Cardiac muscle cell (in vitro differentiated cells and primary cell): ENCODE measurements around the gene GALNT2. TPM values are rescaled to one million over a fixed set of nuclear protein-coding genes. Genes with fewer than 3 reads are reported as not detected.

ENCODE experiments used
- DNase-seq, 2 donors: peaks; one replicate each; pipeline versions ENCODE4 v3.0.0 to v3.0.0-alpha.2; 2010 to 2017; ENCODE audit warnings: low read depth in 1 of 2, low spot score in 1 of 2
- H3K27ac ChIP-seq: fragments of 200-600 bp; sonication (generic); 2 replicates; pipeline ENCODE4 v1.5.1; 2016
- H3K27me3 ChIP-seq: fragments of 200-600 bp; sonication (generic); 2 replicates; pipeline ENCODE4 v1.6.0; 2016; ENCODE audit warnings: control low read depth
- H3K36me3 ChIP-seq: fragments of 200-600 bp; sonication (generic); 2 replicates; pipeline ENCODE4 v1.5.1; 2016; ENCODE audit warnings: control low read depth
- H3K4me1 ChIP-seq: fragments of 200-600 bp; sonication (generic); 2 replicates; pipeline ENCODE4 v1.8.1; 2017; ENCODE audit warnings: low read depth, mild to moderate bottlenecking, mixed run types
- H3K4me3 ChIP-seq: fragments of 200-600 bp; sonication (generic); 2 replicates; pipeline ENCODE4 v1.5.1; 2016; ENCODE audit warnings: mild to moderate bottlenecking
- H3K9me3 ChIP-seq: fragments of 200-600 bp; sonication (generic); 2 replicates; pipeline ENCODE4 v1.5.1; 2017; ENCODE audit warnings: low read depth, mild to moderate bottlenecking, control low read depth
- polyA plus RNA-seq: library from polyadenylated mRNA; unstranded; fragments of >200 nt; fragmentation: Nextera tagmentation; extraction: Ambion mirVana; gene quantifications from 2 replicates; pipeline ENCODE4 v1.2.1, GENCODE V29; 2016
- total RNA-seq: library from RNA; depleted of rRNA; stranded (reverse); fragments of >200 nt; gene quantifications from 2 replicates; pipeline ENCODE4 v1.2.3, GENCODE V29; 2016
- TF ChIP-seq, protein P1 (sequence below): IDR thresholded peaks from 2 replicates; pipeline ENCODE4 v1.5.1; 2012; ENCODE audit warnings: low read depth, mild to moderate bottlenecking, low read length

GALNT2 gene
- total and polyA plus RNA-seq, 2 experiments from 2014 or later = 71.4 to 92.1 TPM

DNA sequence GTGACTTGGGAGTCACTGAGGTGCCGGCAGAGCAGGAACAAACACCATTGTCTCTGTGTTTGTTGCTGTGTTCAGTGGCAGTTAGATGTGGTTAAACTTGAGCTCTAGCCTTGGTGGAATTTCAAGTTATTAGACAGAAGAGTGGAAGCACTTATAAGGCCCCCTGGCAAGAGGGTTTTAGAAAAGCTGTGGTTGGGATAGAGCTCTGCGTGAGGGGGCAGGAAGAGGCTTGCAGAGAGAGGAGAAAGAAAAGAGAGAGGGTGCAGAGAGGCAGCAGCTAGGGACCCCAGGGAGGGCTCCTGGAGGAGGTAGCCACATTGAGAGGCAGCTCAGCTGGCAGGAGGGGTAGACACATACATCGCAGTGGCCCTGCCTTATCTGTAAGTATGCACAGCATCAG is 128.2 kb downstream of the GALNT2 start:
- H3K27me3 ChIP-seq = no peaks in the 10 kb centered on the region
- H3K27ac ChIP-seq = no peak overlapping the region
- H3K9me3 ChIP-seq = no peaks in the 10 kb centered on the region
- no peak for DNase-seq
- TF ChIP-seq, protein P1, sequence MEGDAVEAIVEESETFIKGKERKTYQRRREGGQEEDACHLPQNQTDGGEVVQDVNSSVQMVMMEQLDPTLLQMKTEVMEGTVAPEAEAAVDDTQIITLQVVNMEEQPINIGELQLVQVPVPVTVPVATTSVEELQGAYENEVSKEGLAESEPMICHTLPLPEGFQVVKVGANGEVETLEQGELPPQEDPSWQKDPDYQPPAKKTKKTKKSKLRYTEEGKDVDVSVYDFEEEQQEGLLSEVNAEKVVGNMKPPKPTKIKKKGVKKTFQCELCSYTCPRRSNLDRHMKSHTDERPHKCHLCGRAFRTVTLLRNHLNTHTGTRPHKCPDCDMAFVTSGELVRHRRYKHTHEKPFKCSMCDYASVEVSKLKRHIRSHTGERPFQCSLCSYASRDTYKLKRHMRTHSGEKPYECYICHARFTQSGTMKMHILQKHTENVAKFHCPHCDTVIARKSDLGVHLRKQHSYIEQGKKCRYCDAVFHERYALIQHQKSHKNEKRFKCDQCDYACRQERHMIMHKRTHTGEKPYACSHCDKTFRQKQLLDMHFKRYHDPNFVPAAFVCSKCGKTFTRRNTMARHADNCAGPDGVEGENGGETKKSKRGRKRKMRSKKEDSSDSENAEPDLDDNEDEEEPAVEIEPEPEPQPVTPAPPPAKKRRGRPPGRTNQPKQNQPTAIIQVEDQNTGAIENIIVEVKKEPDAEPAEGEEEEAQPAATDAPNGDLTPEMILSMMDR = no peak
- no peak overlapping the region for H3K4me3 ChIP-seq
- H3K4me1 ChIP-seq = no peaks in the 10 kb centered on the region
- H3K36me3 ChIP-seq = no peaks in the 10 kb centered on the region

DNA sequence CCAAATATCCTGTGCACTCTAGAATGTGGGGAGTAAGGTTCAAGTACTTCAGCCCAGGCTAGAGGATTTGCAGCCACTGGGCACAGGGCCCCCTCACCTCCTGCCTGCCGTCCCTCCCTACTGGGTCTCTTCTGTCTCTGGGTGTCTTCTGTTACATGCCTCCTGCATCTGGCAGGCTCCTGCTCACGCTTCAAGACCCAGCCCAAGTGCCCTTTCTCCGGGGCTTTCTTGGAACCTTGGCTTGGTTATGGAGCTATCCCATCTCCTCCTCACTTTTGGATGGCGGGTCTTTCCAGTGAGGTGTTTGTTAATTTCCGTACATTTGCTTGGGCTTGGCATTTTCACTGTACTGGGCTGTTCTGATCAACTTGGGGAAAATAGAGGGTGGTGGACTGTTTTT is 129.0 kb downstream of the GALNT2 start:
- Histone ChIP-seq H3K27me3 (no peaks in the 10 kb centered on the region), H3K27ac (no peak overlapping the region), H3K36me3 (no peaks in the 10 kb centered on the region), H3K9me3 (no peaks in the 10 kb centered on the region), H3K4me3 (no peak overlapping the region), H3K4me1 (no peaks in the 10 kb centered on the region)
- TF ChIP-seq, protein P1 = no peak
- DNase-seq = no peak

DNA sequence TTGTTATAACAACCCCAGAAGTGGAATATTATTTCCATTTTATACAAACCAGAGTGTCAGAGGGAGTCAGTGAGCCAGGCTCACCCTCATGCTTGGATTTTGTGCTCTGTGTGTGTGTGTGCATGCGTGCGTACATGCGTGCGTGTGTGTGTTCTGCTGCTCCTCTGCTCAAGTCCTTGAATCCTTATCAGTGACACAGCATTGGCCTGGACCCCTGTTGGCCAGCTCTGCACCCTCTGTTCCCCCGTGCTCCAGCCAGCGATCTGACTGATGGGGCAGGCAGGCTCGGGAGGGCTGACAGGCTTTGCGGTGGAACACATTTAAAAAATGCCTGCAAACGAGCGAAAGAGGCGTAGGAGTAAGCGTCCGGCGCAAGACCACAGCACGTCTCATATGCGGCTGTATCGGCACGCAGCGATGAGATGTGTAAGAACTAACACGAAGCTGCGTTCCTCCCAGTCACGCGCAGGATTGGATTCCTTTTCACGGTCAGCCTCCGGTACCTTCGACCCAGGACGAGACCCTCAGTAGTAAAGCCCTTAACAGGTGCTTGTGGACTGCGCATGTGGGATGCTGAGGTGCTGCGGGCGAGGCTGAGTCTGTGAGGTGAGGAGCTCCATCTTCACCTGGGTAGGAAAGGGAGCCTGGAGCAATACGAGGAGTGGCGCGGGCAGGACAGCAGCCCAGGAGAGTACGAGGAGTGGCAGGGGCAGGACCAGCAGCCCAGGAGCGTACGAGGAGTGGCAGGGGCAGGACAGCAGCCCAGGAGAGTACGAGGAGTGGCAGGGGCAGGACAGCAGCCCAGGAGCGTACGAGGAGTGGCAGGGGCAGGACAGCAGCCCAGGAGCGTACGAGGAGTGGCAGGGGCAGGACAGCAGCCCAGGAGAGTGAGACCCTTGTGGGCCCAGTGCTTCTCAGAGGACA is 130.9 kb downstream of the GALNT2 start:
- no peak for DNase-seq
- no peak overlapping the region for H3K27ac ChIP-seq
- H3K9me3 ChIP-seq = no peaks in the 10 kb centered on the region
- H3K27me3 ChIP-seq = no peaks in the 10 kb centered on the region
- H3K4me3 ChIP-seq = no peak overlapping the region
- TF ChIP-seq, protein P1 = no peak
- no peaks in the 10 kb centered on the region for H3K4me1 ChIP-seq
- no peaks in the 10 kb centered on the region for H3K36me3 ChIP-seq

DNA sequence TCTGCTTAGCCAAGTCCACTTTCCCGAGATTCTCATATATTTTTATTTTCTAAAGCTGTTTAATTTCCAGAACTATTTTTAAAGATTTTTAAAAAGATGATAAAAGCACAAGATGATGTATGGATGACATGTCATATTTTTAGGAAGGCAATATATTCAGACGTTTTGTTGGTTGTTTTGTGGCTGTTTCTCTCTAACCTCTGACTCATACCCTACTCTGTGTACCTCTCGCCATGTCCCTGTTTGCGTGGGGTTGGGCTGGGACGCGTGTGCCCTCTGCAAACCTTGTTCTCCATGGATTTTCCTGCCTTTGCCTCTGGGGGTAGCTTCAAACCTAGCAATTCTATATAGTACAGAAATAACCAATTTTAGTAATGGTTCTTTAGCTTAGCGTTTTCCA is 132.0 kb downstream of the GALNT2 start:
- Histone ChIP-seq H3K4me3 (no peak overlapping the region), H3K4me1 (no peaks in the 10 kb centered on the region), H3K9me3 (no peaks in the 10 kb centered on the region), H3K27me3 (no peaks in the 10 kb centered on the region), H3K27ac (no peak overlapping the region), H3K36me3 (peaks cover 5% of the 10 kb centered on the region)
- TF ChIP-seq, protein P1 = no peak
- DNase-seq = no peak

DNA sequence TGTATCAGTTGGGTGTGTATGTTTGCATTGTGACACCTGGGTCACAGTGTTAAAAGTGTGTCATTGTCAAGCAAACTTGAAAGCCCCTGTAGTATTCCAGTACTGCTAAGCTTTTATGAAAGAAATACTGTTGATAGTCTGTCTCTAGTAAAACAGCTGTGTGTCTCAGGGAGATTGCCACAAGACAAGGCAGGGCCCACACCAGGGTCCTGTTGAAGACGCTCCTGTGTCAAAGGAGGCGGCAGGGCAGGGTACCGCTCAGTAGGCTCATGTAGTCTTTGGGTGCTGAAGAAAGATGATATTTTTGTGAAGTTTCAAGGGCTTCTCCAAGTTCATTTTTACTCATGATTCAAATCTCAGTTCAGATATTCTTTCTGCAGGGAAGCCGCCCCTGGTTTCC is 132.5 kb downstream of the GALNT2 start:
- no peak for DNase-seq
- no peaks in the 10 kb centered on the region for H3K9me3 ChIP-seq
- H3K36me3 ChIP-seq = peaks cover 5% of the 10 kb centered on the region
- TF ChIP-seq, protein P1 = no peak
- no peaks in the 10 kb centered on the region for H3K27me3 ChIP-seq
- H3K27ac ChIP-seq = no peak overlapping the region
- H3K4me3 ChIP-seq = no peak overlapping the region
- peaks cover 3% of the 10 kb centered on the region for H3K4me1 ChIP-seq
